Measurements from ENCODE around the gene PDE3A.
"Not testable (repeated sequence)": the region's sequence is repeated elsewhere in the genome, so short reads cannot be mapped to it uniquely, and the experiment has no call there.

The PDE3A gene

DNA sequence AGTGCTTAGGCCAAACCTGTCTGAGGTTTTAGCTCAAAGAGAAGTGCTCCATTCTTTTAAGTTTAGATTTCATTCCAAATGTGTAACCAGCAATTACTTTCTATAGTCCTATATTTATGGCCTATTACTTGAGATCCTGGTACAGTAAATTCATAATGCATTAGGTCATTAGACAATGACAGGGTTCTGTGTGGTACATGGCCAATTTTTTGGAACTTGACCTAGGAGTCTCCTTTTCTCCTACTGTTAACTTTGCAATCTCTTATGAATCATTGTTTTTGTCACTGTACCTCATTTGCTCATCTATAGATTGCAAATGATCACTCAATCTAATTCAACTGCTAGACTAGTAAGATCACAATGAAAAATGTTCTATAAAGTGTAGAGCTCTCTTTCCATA lies 136.7 kb downstream of the PDE3A start:
- no peak for DNase-seq

DNA sequence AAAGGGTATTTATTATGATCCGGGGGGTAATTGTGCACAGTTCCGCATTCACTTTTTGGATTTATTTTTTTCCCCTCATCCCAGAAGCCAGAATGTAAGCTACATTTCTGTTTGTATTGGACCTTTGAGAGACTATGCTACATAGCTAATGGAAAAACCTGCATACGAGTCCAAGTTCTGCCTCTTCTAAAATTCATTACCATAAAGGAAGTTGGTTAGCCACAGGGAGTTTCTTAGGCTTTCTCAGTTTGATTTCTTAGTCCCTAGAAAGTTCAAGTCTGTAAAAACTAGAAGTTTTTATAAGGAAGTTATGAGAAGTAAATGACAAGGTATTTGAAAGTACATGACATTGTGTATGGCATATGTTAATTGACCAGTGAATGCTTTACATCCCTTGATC lies 138.7 kb downstream of the PDE3A start:
- DNase-seq: no peak

DNA sequence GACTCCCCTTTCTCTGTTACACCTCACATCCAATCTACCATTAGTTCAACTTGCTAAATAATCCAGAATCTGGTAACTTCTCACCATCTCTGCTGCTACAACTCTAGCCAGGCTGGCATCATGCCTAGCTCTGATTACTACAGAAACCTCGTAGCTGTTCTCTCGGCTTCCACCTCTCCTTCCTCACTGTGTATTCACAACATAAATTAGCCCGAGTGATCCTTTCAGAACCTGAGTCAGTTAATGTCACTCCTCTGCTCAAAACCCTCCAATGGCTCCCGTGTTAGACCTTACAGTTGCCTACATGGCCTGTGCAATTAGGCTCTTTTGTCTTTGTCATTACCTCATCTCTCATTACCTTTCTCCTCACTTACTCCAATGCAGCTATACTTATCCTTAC lies 139.4 kb downstream of the PDE3A start:
- no peak for DNase-seq

DNA sequence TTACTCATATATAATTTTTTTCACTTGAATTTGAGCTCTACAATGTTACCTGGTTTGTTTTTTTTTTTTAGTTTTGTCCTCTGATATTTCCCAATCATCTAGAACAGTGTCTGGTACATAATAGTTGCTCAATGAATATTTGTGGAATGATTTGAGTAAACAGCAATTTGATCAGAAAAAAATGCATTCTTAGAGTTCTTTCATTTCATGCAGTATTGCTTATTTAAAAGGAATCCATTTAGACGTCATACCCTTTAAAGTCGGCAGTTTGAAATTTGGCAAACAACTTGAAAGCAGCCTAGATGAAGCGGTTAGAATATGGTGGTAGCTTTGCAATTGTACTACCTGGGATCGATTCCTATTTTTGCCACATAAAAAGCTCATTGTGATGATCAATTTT lies 140.0 kb downstream of the PDE3A start:
- DNase-seq: no peak

DNA sequence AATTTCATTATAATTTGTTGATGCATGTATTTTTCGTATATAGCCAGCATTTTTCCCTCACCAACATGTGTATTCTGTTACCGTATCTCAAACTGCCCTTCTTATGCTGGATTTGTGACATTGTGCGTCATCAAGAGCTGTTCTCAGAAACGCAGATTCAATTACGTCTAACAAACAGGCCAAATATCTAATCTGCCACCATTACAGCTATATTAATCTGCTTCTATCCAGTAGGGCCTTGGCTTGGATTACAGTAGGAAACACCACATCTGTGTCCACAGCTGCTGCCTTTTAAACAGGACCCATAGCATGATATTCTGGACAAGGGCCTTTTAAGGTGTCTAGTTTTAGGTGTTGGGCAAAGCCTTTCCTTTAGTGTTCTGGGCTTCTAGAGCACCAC lies 140.6 kb downstream of the PDE3A start:
- DNase-seq: no peak

DNA sequence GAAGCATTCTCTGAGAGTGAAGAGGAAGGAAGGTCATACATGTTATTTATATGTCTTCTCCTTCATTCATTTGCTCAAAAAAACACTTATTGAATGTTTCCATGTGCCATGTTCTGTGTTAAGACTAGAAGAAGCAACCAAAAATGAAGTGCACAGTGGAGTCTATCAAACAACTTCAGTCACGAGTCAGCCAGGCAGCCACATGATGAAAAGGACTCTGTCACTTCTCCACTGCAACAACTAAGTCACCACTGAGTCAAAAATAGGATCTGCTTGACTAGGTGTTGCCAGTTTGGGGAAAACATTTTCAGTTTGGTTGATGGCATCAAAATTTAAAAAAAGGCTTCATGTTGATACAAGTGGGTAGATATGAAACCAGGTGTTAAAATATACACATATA lies 142.5 kb downstream of the PDE3A start:
- no peak for DNase-seq

DNA sequence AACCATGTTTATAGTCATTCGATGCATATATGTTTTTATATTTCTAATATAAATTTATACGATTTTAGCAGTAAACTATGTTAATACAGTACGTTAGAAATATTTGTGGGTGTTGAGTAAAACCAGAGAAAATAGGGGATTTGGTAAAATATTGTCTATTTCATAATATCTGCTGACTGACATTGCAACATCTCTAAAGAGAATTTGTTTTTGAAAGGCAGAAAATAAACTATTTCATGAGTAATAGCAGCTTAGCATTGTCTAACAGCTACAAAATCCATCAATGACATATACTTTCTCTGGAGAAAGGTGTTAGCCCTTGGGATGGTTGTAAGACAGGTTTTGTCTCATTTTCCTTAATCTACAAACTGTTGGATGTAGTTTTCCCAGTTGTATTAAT lies 144.9 kb downstream of the PDE3A start:
- DNase-seq: no peak

DNA sequence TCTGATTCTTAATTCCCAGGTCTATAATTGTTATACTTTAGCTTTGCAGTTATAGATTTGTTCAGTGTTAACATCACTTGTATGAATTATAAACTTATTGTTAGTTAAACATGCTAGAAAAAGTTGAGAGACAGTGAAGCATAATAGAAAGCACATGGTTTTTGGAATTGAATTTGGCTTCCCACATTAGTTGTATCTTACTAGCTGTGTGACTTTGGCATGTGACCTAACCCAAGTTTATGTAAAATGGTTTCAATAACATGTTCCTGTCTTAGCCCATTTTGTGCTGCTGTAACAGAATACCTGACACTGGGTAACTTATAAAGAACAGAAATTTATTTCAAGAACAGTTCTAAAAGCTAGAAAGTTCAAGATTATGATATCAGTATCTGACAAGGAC lies 146.3 kb downstream of the PDE3A start:
- DNase-seq: no peak

DNA sequence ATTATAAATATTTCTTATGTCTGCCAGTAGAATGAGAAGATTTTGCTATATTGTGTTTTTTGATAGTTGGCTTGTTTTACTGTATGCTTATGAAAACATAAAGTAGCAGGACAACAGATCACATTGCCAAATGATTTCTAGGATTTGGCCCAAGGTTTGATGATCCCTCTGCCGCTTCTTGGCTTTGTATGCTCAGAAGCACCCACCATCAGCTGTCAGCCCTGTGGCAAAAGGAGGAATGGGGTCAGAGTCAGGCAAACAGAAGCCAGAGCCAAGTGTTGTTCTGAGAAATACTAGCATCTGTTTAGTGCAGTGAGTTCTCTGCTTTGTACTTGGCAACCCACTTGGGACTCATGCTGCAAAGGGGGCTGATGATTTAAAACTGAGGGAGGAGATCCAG lies 152.2 kb downstream of the PDE3A start:
- no peak for DNase-seq

DNA sequence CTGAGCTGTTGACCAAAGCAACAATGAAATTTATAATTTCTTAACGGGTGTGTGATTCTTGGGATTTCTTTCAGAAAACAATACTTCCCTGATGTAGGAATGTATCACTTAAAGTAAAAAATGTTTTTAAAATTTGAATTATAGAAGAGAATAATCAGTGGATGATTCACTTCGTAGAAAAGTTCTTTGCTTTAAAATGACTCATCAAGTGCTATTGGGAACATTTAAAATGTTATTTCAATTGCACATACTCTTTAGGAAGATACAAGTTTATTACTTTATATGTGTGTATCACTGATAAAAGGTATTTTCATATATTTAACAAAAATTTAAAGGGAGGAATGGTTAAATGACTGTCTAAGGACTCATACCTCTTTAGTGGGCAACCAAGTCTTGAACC lies 155.3 kb downstream of the PDE3A start:
- no peak for DNase-seq

DNA sequence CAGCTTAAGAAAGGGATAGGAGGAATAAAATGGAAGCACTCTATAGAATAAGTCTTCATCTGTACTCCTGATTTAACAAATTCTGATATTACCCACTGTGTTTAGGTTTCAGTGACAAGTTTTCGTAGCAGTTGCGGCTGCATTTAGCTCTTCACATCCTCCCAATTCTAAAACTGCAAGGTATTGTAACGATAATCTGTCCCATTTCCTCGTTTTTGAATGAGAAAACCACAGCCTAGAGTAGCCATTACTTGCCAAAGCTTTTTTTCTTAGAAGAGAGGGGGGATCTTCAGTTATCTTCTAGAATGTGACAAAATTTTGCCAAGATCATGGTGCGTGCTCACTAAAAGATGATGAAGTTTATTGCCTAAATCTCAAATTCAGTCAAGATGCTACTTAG lies 155.8 kb downstream of the PDE3A start:
- no peak for DNase-seq

DNA sequence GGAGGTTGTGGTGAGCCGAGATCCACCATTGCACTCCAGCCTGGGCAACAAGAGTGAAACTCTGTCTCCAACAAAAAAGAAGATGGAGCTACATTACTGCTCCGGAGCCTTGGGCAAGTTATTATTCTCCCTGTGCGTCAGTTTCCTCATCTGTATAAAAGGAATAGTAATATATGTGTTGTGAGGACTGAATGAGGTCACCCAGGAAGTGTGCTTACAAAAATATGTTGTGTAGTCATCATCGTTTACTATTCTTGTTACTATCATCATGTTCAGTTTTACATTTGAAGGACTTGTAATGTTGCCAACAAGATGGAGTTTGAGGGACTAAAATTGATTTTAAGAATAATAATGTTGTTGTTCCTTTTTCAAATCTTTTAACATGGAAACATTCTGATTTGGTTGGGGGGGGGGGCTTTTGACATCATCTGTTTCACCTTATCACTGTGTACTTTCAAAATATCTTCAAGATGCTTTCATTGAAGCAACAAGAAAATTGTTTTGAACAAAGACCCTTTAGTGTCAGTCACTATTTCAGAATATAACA lies 156.8 kb downstream of the PDE3A start:
- no peak for DNase-seq

DNA sequence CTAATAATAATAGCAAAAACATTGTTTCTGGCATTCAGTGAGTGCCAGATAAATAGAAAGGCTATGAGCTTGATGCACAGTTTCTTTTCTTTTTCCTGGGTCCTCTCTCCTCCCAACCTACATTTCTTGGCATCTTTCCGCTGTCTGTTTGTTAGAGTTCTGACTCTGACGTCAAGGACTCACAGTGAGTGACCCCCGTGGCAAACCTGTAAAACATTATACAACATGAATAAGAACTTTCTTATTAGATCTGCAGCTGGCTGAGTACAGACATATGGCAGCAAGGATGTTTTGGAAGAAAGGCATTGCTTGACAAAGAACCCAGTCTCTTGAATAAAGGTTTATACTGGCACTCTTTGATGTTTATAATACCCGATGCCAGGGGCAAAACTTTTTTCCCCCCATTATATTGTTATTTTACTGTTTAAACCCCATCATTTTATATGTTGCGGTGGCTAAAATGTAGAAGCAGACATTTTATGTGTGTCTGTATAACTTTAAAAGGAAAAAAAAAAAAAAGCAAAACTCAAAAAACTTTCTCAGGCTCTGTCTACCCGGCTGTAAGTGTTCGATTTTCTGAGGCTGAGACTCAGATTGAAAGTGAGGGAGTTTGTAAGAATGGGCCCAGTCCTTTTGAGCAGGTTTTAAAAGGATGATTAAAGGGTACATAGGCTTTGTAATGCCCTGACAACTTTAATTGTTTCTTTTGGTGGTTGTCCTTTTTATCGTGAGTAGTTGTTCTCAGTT lies 159.3 kb downstream of the PDE3A start:
- DNase-seq: no peak

DNA sequence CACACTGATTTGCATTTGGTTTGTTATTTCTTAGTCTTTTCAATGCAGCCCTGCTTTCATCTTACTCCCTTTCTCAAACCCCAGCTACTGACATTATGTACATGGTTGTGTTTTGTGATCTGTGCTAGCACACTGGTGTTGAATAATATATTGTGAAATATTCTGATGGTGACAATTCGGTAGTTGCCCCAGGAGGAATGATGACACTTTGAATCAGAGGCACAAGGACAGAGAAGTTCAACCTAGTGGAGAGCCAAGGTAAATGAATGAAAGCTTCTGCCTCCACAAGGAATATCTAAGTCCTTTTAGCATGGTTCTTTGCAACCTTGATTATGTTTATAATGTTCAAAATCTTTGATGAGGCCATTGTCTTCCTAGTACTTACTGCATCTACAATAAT lies 159.9 kb downstream of the PDE3A start:
- DNase-seq: no peak

DNA sequence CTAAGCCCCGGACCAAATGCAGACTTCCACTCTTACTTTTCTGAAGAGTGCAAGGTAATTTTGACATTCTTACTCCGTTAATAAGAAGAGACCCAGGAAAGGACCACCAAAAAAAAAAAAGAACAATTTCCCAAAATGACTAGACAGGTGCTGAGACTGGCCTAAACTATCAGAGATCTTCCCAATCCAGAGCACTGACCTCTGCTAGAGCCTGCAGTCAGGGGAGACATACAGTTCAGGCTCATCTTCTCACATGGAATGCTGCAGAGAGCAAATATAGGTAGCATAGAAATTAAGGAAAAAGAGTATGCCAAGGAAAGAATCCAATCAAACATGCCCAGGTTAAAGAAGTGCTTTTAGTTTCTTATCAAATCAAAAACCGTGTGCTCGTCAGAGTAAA lies 177.9 kb downstream of the PDE3A start:
- no peak for DNase-seq

DNA sequence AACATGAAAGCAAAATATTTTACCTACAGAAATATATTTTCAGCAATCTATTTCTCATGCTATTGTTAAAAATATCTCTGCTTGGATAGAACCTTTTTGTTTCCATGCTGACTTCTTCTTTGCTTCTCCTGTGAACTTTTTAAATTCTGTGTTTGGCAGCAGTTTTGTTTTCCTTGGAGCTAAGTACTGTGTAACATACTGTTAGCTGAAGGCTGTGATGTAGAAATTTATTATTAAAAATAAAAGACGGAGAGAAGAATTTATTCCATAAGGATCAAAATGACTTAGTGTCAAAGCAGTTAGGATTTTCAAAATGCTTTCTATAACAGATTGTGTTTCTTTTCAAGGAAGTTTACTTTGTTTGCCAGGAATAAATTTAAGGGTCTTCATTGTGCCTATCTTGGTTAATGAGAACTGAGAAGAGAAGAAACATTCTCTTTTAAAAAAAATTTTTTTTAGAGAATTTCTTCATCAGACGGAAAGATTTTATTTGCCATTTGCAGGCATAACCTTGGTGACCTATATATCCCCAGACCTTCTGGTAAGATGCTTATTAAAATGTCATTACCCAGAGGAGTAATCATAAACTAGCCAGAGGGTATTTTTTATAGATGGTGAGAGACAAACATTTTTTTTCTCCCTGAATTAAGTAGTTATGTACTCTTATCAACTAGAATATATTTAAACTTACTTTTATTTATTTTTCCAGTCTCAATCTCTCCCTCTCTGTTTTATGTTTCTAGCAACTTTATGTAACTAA lies 179.7 kb downstream of the PDE3A start:
- DNase-seq: no peak

DNA sequence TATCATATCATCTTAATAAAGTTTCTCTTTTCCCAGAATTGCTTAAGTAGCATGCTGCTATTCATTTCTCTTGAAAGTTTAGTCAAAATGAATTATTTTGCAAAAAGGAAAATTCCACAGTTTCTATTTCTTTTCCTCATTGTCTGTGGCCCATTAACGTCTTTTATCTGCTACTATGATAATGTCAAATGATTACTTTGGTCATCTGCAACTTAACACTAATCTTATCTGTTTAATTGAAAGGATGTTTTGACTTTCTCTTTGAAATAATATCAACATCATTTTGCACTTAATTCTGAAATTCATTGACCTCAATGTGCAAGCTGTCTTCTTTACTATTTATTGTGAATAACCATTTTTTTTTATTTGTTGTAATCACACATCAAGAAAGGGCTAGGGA lies 180.3 kb downstream of the PDE3A start:
- no peak for DNase-seq

DNA sequence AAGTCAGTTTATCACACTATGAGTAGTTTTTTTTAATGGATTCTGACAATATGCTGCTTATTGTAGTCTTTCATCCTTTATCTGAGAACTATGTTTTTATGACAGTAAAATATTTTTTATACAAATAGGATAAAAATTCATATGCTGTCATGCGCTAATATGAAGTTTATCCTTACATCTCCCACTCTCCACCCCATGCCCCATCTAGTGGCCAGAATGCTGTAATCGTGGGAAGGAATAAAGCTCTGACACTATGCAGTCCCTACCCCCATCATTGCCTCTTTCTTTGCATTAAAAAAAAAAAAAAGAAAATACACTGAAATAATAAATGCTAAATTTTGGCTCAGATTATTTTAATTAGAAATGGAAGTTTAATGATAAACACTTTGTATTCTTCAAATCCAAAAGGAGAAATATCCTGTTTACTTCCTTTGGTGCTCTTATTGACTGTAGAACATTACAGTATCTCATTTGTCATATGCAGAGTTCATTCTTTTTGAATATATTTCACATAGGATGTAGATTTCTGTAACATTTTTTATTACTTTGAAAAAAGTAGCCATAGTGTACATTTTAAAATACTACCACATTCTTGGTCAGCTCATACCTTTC lies 180.9 kb downstream of the PDE3A start:
- DNase-seq: no peak

DNA sequence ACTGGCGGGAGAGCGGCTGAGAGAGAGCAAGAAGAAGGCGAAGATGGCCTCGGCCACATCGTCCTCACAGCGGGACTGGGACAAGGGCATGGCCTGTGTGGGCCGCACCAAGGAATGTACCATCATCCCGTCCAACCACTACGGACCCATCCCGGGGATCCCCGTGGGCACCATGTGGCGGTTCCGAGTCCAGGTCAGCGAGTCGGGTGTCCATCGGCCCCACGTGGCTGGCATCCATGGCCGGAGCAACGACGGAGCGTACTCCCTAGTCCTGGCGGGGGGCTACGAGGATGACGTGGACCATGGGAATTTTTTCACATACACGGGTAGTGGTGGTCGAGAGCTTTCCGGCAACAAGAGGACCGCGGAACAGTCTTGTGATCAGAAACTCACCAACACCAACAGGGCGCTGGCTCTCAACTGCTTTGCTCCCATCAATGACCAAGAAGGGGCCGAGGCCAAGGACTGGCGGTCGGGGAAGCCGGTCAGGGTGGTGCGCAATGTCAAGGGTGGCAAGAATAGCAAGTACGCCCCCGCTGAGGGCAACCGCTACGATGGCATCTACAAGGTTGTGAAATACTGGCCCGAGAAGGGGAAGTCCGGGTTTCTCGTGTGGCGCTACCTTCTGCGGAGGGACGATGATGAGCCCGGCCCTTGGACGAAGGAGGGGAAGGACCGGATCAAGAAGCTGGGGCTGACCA lies 183.6 kb downstream of the PDE3A start:
- not testable (repeated sequence) for DNase-seq

DNA sequence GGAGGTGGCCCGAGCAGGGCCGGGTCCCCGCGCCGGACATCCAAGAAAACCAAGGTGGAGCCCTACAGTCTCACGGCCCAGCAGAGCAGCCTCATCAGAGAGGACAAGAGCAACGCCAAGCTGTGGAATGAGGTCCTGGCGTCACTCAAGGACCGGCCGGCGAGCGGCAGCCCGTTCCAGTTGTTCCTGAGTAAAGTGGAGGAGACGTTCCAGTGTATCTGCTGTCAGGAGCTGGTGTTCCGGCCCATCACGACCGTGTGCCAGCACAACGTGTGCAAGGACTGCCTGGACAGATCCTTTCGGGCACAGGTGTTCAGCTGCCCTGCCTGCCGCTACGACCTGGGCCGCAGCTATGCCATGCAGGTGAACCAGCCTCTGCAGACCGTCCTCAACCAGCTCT lies 184.2 kb downstream of the PDE3A start:
- not testable (repeated sequence) for DNase-seq

DNA sequence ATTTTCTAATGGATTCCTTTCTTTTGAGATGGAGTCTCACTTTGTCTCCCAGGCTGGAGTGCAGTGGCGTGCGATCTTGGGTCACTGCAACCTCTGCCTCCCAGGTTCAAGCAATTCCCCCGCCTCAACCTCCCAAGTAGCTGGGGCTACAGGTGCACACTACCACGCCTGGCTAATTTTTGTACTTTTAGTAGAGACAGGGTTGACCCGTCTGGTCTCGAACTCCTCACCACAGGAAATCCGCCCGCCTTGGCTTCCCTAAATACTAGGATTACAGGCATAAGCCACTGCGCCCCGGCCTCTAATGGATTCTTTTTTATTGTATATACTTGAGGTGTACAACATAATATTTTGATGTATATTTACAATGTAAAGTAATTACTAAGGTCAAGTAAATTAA lies 186.7 kb downstream of the PDE3A start:
- DNase-seq: no peak

DNA sequence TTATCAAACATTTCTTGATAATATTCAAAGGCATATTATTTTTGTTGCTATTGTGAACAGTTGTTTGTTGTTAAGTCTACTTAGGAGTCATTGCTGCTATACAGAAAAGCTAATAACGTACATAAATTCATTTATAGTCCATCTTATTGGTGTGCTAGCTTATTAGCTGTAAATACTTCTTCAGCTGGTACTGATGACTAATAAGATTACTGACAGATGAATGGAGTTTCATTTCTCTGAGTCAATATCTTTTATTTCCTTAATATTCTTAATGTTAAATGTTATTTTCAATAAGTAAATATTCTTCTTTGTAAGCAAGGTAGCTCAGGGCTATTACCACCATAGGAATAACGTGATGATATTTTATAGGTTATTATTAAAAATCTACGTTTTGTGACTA lies 187.4 kb downstream of the PDE3A start:
- no peak for DNase-seq

DNA sequence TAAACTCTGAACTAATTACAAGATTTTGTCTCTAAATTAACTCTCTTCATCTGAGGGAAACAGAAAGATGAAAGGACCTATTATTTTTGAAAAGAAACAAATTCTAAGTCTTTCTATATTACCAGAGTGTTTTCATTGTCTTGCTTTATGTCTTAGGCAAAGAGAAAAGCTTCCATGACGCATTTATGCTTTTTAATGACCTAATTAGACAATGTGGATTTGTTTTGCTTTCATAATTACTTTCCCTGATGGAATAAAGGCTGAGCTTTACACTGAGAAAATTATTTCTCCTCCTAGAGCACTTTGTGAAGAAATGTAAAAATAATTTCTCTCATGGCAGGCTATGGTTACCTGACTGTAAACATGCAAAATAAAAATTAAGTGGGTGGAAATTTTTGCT lies 188.8 kb downstream of the PDE3A start:
- no peak for DNase-seq

Data from DMS153 (cell line).